Ishikawa (cell line): ENCODE measurements around the gene KREMEN1.

Experiments used
- CEBPB ChIP-seq: IDR thresholded peaks from 2 replicates; pipeline ENCODE4 v1.6.1; 2012
- CREB1 ChIP-seq: IDR thresholded peaks from 2 replicates; pipeline ENCODE4 v1.6.1; 2012; ENCODE audit warnings: low read depth
- EGR1 ChIP-seq: IDR thresholded peaks from 2 replicates; pipeline ENCODE4 v1.6.1; 2012
- EP300 ChIP-seq: IDR thresholded peaks from 2 replicates; pipeline ENCODE4 v1.6.1; 2012; ENCODE audit warnings: borderline replicate concordance
- FOXM1 ChIP-seq: IDR thresholded peaks from 2 replicates; pipeline ENCODE4 v1.6.1; 2012; ENCODE audit warnings: low read depth, borderline replicate concordance
- NFIC ChIP-seq: IDR thresholded peaks from 2 replicates; pipeline ENCODE4 v1.6.1; 2012
- RAD21 ChIP-seq: IDR thresholded peaks from 2 replicates; pipeline ENCODE4 v1.6.1; 2012; ENCODE audit warnings: low read depth
- TAF1 ChIP-seq: IDR thresholded peaks from 2 replicates; pipeline ENCODE4 v1.6.1; 2012; ENCODE audit warnings: low read depth, mild to moderate bottlenecking
- TCF12 ChIP-seq: IDR thresholded peaks from 2 replicates; pipeline ENCODE4 v1.6.1; 2012; ENCODE audit warnings: low read depth
- TEAD4 ChIP-seq: IDR thresholded peaks from 2 replicates; pipeline ENCODE4 v1.6.1; 2012
- YY1 ChIP-seq: IDR thresholded peaks from 2 replicates; pipeline ENCODE4 v1.6.1; 2012; ENCODE audit warnings: low read depth
- ZBTB7A ChIP-seq: IDR thresholded peaks from 2 replicates; pipeline ENCODE4 v1.6.1; 2012; ENCODE audit warnings: low read depth
- TF ChIP-seq, protein P1 (sequence below): IDR thresholded peaks from 2 replicates; pipeline ENCODE4 v1.6.1; 2012
- TF ChIP-seq, protein P2 (sequence below): IDR thresholded peaks from 2 replicates; pipeline ENCODE4 v1.6.1; 2012
- TF ChIP-seq, protein P3 (sequence below): IDR thresholded peaks from 2 replicates; pipeline ENCODE4 v1.6.1; 2012; ENCODE audit warnings: low read depth, mild to moderate bottlenecking

Gene KREMEN1

DNA sequence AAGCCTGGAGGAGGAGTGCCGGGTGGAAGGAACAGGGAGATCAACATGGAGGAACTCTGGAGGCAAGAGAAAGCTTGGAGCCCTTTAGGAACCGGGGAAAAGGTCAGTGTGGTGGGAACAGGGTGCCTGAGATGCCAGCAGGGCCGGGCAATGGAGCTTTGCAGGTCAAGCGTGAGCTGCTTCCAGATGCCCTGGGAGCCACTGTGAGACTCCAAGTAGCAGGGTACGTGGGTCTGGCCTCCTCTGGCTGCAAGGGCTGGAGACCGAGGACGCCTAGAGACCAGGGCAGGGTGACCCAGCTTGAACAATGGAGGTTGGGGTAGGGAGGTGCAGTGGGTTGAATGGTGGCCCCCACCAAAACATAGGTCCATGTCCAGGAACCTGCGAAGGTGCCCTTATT lies 117.2 kb downstream of the KREMEN1 start:
- TF ChIP-seq CREB1 (no peak), TAF1 (no peak), YY1 (no peak), TEAD4 (no peak), TCF12 (no peak), CEBPB (no peak), EP300 (no peak), FOXM1 (no peak), RAD21 (no peak)
- TF ChIP-seq, protein P1, sequence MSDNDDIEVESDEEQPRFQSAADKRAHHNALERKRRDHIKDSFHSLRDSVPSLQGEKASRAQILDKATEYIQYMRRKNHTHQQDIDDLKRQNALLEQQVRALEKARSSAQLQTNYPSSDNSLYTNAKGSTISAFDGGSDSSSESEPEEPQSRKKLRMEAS: no peak
- TF ChIP-seq, protein P2, sequence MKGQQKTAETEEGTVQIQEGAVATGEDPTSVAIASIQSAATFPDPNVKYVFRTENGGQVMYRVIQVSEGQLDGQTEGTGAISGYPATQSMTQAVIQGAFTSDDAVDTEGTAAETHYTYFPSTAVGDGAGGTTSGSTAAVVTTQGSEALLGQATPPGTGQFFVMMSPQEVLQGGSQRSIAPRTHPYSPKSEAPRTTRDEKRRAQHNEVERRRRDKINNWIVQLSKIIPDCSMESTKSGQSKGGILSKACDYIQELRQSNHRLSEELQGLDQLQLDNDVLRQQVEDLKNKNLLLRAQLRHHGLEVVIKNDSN: no peak

DNA sequence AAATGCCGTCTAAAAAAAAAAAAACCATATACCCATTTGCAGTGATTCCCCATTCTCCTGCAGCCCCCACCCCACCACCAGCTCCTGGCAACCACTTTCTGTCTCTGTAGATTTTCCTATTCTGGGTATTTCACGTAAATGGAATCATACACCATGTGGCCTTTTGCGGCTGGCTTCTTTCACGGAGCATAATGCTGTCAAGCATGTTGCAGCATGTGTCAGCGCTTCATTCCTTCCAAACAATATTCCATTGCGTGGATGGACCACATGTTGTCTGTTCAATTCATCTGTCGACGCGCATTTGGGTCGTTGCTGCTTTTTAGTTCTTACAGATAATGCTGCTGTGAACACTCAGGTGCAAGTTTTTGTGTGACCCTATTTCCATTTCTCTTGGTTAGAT lies 118.1 kb downstream of the KREMEN1 start:
- TF ChIP-seq EGR1: no peak

DNA sequence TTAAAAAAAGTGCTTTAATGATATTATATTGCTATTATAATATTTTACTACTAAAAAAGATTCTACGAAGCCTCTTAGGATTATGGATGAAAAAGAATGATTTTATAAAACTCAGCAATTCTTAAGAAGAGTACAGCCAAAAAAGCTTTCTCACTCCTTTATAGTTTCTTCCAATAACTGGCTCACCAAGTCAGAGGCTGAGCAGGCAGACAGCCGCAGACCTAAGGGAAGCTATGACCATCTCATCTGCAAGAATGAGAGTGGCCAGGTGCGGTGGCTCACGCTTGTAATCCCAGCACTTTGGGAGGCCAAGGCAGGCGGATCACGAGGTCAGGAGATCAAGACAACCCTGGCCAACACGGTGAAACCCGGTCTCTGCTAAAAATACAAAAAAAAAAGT lies 120.2 kb downstream of the KREMEN1 start:
- TF ChIP-seq, protein P3, sequence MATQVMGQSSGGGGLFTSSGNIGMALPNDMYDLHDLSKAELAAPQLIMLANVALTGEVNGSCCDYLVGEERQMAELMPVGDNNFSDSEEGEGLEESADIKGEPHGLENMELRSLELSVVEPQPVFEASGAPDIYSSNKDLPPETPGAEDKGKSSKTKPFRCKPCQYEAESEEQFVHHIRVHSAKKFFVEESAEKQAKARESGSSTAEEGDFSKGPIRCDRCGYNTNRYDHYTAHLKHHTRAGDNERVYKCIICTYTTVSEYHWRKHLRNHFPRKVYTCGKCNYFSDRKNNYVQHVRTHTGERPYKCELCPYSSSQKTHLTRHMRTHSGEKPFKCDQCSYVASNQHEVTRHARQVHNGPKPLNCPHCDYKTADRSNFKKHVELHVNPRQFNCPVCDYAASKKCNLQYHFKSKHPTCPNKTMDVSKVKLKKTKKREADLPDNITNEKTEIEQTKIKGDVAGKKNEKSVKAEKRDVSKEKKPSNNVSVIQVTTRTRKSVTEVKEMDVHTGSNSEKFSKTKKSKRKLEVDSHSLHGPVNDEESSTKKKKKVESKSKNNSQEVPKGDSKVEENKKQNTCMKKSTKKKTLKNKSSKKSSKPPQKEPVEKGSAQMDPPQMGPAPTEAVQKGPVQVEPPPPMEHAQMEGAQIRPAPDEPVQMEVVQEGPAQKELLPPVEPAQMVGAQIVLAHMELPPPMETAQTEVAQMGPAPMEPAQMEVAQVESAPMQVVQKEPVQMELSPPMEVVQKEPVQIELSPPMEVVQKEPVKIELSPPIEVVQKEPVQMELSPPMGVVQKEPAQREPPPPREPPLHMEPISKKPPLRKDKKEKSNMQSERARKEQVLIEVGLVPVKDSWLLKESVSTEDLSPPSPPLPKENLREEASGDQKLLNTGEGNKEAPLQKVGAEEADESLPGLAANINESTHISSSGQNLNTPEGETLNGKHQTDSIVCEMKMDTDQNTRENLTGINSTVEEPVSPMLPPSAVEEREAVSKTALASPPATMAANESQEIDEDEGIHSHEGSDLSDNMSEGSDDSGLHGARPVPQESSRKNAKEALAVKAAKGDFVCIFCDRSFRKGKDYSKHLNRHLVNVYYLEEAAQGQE: no peak
- no peak for TF ChIP-seq EP300

DNA sequence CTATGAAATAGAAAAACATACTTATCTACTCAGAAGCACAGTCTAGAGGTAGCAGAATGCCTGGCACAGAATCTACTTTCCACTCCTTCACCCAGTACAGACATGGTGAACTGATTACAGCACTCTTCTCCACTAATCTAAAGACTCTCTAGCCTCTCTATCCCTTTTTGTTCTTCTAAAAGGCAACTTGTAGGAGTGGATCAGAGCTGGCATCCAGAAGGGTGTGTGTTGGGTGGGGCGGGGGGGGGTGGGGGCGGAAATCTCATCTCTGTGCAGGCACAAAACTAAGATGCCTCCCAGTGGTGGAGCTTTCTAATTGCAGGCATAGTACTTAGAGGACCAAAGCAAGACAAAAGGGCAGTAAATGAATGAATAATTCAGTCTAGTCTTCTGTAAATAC lies 121.3 kb downstream of the KREMEN1 start:
- TF ChIP-seq EP300: no peak
- TF ChIP-seq TAF1: no peak
- TF ChIP-seq, protein P3: no peak
- no peak for TF ChIP-seq NFIC
- no peak for TF ChIP-seq ZBTB7A
- TF ChIP-seq TCF12: no peak
- TF ChIP-seq, protein P2: no peak

DNA sequence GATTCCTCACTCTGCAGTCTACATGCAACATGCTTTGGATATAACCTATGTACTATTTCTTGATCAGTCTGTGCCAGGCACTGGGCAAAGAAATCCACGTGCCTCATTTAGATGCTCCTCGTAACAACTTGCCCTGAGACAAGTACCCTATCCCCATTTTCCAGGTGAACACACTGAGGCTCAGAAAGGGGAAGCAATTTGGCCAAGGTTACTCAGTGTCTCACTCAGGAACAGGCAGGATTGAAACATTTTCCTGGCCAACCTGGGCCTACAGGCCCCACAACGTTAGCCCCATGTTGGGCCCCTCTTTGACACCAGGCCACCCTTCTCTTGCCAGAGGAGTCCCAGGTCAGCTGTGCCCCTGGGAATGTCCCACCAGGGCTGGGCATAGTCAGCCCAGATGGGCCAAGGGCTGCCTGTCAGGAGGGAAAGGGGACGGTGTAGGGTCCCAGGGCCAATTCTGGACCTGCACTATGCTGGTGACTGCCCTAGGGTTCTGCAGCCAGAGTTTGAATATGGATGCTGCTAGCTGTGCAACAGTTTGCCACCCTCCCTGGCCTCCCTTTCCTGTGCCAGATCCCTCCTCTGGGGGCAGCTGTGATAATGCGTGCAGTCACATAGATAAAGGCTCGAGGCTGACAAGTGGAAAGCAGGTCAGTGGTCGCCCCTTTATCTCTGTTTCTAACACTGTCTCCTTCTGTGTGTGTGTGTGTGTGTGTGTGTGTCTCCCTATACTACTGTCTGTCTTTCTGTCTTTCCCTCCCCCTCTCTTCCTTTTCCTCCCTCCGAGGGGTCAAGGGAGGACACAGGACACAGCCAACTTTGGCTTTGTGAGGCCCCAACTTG lies 122.5 kb downstream of the KREMEN1 start:
- TF ChIP-seq, protein P1: no peak
- TF ChIP-seq TAF1 (no peak), CEBPB (no peak)
- TF ChIP-seq, protein P3: no peak
- TF ChIP-seq, protein P2: no peak
